GM21515 (cell line): ENCODE measurements around the gene TOGARAM2.
"Not testable (repeated sequence)": the region's sequence is repeated elsewhere in the genome, so short reads cannot be mapped to it uniquely, and the experiment has no call there.

Experiments used
- ATAC-seq: cut with Tn5 transposase; IDR thresholded peaks from one replicate; pipeline ENCODE4 v1.9.1; 2021; ENCODE audit not compliant: unreplicated experiment

Gene TOGARAM2

DNA sequence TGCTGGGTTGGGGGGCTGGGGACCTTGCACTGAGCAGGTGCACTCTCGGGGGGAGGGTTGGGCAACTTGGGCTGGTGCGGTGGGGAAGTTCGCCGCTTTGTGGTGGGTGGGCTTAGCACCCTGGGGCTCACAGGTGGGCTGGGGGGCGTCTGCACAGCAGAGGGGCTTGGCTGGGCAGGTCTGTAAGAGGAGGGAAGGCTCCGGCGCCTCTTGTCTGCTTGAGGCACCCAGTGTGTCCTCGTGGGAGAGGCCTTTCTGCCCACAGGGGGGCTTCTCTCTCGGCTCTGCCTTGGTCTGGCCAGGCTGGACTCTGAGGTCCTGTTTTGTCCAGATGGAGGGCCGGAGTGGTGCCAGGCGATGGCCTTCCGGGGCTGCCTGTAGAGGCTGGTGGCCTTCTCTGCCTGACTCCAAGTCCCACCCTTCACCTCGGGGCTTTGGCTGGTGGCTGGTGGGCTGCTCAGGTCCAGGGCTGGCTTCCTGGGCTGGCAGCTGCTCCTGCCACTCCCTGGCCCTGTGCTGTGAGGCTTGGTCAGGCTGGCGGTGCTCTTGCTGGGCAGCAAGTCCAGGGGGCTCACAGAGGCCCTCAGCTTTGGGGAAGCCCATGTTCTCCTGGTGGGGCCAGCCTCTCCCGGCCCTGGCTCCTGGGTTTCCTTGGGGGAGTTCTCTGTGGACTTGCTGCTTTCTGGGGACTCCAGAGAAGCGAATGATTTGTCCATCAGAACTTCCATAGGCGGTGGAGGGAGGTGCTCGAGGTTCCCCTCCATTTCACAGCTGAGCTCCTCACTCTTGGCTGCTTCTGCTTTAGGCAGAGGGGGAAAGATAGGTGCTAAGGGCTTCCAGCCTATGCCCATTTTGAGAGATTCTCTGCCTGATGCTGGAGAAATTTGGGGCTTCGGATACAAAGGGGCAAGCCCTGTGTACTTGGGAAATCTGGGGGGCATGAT is 90.2 kb downstream of the TOGARAM2 start:
- no peak for ATAC-seq

DNA sequence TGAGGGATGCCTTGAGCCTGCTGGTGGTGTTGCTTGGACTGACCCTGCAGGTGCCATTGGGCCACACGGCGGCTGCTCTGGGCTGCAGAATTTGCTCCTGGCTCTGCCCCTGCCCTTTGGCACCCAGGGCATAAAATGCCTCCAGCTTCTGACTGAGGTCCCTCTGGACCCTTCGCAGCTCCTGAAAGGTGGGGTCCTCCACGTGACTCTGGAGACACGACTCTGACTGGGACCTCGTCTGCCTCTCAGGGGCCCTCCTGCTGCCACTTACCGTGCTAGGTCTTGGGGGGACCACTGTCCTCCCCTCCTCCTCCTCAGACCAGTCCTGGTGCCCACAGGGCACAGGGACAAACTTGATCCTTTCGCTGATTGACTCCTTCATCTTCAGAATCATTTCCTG is 91.2 kb downstream of the TOGARAM2 start:
- ATAC-seq: no peak

DNA sequence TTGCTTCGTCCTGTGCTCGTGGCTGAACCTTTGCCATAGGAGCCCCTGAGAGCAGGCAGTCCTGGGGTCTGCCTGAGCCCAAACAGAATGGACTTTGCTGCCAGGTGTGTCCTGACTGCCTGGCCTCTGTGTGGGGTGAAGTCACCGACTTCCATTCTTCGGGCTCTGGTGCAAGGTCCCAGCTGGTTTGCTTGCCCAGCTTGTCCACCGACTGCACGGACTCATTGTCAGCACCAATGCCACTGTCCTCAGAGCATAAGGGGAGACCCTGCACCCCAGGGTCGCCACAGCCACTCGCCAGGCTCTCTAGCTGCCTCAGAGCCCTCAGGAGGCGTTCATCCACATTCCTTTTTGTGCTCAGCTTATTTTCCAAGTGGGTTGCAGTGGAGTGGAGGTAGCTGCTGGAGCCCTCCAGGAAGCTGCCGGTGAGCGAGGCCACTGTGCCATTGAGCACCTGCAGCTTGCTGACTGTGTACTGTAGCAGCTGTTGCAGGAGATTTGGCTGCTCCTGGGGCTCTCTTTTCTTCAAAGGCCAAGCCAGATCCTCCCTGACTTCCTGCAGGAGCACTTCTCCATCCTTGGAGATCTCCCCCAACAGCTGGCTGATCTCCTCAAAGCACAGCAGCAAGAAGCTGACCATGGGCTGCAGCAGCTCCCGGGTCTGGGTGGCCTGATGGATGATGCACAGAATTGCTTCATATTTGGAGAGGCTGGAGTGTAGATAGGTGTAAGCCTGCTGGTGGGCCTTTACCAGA is 92.0 kb downstream of the TOGARAM2 start:
- no peak for ATAC-seq

DNA sequence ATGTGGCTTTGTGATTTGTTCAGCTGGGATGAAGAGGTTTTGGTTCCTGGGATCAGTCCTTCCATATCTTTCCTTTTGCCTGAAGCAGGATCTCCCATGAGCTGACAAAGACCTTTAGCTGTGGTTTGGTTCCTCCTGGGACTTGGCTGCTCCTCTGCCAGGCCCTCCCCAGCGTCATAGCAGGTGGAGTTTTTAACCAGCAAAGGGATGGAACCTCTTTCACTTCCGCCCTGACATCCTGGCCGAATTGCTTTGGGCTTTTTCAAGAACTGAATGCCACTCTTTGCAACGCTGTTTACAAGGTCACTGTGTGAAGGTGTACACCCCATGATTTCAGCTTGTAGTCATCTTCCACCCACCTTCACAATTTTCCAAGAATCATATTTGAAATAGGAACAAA is 92.8 kb downstream of the TOGARAM2 start:
- no peak for ATAC-seq

DNA sequence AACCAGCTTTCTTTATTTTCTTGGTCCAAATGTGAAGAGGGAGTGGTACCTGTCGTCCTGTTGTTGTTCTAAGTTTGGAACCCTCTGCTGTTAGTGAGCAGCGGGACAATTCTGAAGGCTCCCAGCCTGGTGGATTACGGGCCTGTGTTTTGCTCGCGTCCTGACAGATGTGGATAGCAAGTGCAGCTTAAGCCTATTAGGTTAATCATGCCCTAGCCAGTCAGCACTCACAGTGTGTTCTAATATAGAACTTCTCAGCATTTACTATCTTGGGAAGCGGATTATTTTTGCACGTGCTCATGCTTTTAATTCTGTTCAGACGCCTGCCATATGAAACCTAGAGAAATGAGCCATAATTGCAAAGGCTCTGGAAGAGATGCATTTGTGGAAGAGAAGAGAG is 93.3 kb downstream of the TOGARAM2 start, which contains the start of gene PCARE:
TSS of gene PCARE (minus strand) at position 113 of the 400 bp plus-strand sequence. CDS start 262 bp downstream, outside the sequence.
- ATAC-seq: no peak

DNA sequence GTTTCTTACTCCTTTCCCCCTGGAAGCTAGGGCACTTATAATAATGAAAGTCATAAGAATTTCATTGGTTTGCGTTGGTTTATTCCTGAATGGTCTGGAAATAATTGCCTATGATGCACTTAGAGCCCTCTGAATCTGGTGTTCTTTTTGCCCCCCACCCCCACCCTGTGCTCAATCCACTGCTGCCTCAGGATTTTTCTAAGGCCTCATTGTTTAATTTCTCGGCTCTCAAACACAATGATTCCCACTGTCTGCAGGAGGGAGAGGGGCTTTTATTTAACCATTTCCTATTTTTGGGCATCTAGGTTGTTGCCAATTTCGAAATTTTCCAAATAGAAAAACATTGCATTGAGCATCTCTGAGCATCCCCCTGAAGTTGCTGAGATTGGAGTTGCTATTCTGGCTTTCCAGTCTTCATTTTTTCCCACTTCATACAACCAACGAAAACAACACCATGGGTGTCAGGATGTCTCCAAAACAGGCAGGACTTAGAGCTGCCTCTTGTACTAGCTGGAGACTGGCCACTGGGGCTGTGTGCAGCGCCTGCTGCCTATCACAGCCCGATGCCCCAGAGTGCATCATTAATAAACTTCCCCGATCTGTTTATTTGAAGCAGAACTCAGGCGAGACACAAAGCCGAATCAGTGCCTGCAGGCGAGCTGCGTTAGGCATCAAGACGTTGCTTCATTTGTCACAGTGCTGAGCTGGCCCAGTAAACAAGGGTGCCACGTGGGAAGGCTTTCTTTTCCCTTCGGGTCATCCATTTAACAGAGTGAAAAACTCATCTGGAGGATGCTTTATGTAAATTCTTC is 95.0 kb downstream of the TOGARAM2 start:
- no peak for ATAC-seq

DNA sequence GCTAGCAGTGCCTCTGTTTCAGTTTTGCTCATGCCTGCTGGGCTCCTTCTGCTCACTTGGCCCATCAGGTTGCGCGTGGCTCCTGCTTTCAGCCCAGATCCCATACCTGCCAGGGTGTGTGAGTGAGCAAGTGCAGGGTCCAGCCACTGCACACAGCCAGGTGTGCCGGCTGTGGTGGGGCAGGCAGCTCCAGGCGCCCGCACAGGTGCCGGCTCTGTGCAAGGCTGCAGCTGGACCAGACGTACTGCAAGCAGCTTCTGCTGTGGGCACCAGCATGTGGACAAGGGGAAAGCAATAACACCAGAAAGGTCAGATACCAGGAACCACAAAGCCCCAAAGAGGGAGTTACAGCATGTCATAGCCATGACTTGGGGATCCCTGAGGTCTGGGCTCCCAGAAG is 98.8 kb downstream of the TOGARAM2 start:
- ATAC-seq: no peak

DNA sequence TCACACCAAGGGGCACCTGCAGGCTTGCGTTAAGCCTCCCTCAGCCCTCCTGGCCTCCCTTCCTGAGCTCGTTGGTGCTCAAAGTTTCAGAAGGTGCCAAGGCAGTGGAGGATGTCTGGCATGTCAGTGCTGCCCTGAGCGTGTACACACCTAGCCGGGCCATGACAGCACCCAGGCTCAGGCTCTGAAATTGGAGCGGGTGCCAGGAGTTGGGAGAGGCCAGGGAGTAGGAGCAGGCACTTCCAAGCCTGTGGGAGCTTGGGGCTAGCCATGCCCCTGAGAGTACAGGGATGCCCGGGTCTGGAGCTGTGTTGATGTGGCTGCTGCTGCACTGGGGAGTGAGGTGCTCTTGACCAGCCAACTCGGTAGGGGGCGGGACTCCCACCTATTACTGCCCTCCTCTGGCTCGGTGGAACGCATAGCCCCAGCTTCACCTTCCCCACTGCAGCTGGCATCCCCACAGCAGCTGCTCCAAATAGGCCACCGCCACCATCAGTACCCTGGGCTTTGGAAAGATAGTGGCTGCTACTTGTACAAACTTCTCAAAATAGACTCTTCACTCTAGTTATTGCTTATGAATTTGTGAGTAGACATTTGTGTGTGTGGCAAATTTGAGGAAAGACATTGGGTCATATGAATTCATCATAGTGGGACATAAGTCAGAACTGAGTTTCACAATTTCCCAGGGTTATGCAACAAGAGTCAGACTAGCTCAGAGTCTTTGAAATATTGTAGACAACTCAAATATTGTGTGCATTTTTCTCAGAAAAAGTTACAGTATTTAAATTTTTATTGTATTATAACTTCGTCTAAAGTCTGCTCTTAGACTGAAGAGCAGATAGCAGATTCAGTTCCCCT is 100.0 kb downstream of the TOGARAM2 start:
- no peak for ATAC-seq

DNA sequence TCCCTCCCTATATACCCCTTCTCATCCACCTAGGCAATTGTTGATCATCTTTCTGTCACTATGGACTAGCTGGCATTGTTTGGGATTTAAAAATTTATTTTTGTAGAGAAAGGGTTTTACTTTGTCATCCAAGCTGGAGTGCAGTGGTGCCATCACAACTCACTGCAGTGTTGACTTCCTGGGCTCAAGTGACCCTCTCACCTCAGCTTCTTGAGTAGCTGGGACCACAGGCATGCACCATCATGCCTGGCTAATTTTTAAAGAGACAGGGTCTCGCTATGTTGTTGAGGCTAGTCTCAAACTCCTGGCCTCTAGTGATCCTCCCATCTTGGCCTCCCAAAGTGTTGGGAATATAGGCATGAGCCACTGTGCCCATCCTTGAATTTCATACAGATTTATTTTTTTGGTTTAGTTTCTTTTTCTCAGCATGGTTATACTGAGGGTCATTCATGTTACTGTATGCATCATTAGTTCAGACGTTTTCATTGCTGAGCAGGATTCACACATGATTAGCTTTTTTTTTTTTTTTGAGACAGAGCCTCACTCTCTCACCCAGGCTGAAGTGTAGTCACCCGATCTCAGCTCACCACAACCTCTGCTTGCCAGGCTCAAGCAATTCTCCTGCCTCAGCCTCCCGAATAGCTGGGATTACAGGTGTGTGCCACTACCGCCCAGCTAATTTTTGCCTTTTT is 101.9 kb downstream of the TOGARAM2 start:
- ATAC-seq: no peak

DNA sequence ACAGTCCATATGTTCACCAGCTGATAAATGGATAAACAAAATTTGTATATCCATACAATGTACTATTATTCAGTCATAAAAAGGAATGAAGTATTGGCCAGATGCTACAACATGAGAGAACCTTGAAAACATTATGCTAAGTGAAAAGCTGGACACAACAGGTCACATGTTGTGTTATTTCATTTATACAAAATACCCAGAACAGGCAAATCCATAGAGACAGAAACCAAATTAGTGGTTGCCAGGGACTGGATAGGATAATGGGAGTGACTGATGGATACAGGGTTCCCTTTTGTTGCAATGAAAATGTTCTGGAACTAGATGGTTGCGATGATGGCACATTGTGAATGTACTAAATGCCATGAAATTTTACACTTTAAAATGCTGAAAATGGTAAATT is 103.5 kb downstream of the TOGARAM2 start:
- no peak for ATAC-seq

DNA sequence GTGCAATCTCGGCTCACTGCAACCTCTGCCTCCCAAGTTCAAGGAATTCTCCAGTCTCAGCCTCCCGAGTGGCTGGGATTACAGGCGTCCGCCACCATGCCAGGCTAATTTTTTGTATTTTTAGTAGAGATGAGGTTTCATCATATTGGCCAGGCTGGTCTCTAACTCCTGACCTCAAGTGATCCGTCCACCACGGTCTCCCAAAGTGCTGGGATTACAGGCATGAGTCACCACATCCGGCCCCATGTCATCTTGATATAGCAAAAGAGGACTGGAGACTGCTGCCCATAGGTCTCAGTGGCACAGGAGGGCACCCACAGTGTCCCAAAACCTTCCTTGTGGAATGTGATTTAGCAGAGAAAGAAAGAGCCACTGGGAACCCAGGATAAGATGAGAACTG is 109.2 kb downstream of the TOGARAM2 start:
- ATAC-seq: not testable (repeated sequence)

DNA sequence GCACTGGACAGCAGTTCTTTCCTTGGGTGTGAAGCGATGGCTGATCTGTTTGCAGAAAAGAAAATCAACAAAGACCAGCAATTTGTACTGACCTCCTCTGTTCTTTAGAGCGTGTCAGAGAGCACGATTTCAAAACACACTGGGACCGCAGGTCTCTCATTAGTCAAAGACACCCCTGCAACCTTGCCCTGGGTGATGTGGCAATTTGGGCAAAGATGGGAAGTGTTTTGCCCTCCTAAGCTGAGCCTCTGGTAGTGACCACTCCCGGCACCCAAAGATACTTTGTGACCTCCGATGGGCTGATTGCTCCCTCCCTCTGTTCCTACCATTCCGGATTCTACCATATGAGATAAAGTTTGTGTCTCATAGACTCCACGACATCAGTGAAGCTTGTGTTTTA is 115.9 kb downstream of the TOGARAM2 start:
- no peak for ATAC-seq

DNA sequence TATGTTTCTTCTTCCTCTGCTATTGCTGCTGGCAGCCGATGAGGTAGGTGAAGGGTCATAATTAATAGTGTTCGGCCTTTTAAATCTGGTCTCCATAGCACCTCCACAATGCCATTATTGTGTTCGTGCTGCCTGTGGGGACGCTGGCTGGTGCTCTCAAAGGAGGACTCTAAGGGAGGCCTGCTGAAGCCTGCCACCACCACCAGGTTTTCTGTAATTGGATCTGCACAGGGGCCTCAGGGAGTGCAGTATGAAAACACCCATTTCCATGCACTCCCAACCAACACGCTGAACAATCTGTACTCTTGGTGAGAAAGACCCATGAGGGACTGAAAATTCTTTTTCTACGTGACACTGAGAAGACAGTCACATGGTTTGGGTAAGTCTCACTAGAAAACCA is 116.5 kb downstream of the TOGARAM2 start:
- no peak for ATAC-seq

DNA sequence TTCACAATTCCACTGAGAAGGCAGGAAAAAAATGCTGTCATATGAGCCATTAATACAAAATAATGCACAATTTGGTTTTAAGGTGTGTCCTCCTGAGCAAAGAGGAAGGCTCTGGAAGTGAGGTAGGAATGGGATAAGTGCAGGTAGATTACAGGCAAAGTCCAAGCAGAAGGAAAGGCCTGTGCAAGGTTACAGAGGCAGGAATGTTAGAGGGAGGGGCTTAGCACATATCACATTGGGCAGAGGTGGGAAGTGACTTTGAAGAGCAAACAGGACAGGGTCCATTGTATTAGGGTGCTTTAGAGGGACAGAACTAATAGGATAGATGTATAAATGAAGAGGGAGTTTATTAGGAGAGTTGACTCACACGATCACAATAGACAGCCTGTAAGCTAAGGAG is 119.5 kb downstream of the TOGARAM2 start:
- no peak for ATAC-seq
